Glutamatergic neuron (in vitro differentiated cells): Measurements from ENCODE around the gene EIF4G3. TPM values are rescaled to one million over a fixed set of nuclear protein-coding genes. Genes with fewer than 3 reads are reported as not detected.
"Not testable (repeated sequence)": the region's sequence is repeated elsewhere in the genome, so short reads cannot be mapped to it uniquely, and the experiment has no call there.

Experiments
- DNase-seq: peaks from one replicate; pipeline ENCODE4 v3.0.0; 2022
- H3K27ac Mint-ChIP-seq: one replicate; pipeline ENCODE4 v1.8.0; 2020; ENCODE audit warnings: mild to moderate bottlenecking, mixed read lengths, inconsistent platforms; ENCODE audit not compliant: unreplicated experiment
- H3K27me3 Mint-ChIP-seq: one replicate; pipeline ENCODE4 v1.8.0; 2020; ENCODE audit warnings: mild to moderate bottlenecking, moderate library complexity, mixed read lengths, inconsistent platforms; ENCODE audit not compliant: unreplicated experiment
- H3K36me3 Mint-ChIP-seq: one replicate; pipeline ENCODE4 v1.8.0; 2020; ENCODE audit warnings: mild to moderate bottlenecking, mixed read lengths, inconsistent platforms; ENCODE audit not compliant: unreplicated experiment
- H3K4me1 Mint-ChIP-seq: one replicate; pipeline ENCODE4 v1.8.0; 2020; ENCODE audit warnings: mild to moderate bottlenecking, low read depth, mixed read lengths, inconsistent platforms; ENCODE audit not compliant: unreplicated experiment
- H3K4me3 Mint-ChIP-seq: one replicate; pipeline ENCODE4 v1.8.0; 2020; ENCODE audit warnings: mild to moderate bottlenecking, mixed read lengths, inconsistent platforms; ENCODE audit not compliant: unreplicated experiment
- H3K9me3 Mint-ChIP-seq: one replicate; pipeline ENCODE4 v1.8.0; 2020; ENCODE audit warnings: mild to moderate bottlenecking, moderate library complexity, mixed read lengths, inconsistent platforms; ENCODE audit not compliant: unreplicated experiment
- CTCF ChIP-seq: fragments of 200-600 bp; sonication (generic); IDR thresholded peaks from one replicate; pipeline ENCODE4 v1.5.0; 2021; ENCODE audit not compliant: partially characterized antibody, unreplicated experiment
- total RNA-seq: library from RNA; stranded (reverse); fragmentation: NEBNext Ultra II Directional; extraction: Animal tissue kit (Norgen Biotek cat#: 25700); gene quantifications from one replicate; pipeline ENCODE4 v1.2.1, GENCODE V29; 2021; ENCODE audit not compliant: unreplicated experiment

EIF4G3 gene
- total RNA-seq, 1 donor from 2014 or later: 100 TPM

DNA sequence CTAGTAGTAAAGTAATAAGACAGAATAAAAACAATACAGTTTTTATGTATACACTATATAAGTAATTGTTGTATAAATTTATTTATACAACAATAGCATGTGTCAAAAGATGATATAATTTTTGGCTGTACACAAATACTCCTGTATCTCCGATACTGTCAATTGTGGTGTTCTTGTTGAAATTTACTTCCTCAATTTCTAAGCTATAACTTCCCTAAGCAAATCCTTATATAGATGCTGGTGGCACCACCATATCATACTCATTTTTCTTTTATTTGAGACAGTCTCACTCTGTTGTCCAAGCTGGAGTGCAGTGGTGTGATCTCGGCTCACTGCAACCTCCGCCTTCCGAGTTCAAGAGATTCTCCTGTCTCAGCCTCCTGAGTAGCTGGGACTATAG is 248.6 kb downstream of the EIF4G3 start:
- DNase-seq: no peak
- TF ChIP-seq CTCF: no peak
- H3K4me1 Mint-ChIP-seq: no peaks in the 10 kb centered on the region
- no peak overlapping the region for H3K4me3 Mint-ChIP-seq
- H3K36me3 Mint-ChIP-seq: no peaks in the 10 kb centered on the region
- H3K9me3 Mint-ChIP-seq: no peaks in the 10 kb centered on the region
- no peaks in the 10 kb centered on the region for H3K27me3 Mint-ChIP-seq
- H3K27ac Mint-ChIP-seq: no peak overlapping the region

DNA sequence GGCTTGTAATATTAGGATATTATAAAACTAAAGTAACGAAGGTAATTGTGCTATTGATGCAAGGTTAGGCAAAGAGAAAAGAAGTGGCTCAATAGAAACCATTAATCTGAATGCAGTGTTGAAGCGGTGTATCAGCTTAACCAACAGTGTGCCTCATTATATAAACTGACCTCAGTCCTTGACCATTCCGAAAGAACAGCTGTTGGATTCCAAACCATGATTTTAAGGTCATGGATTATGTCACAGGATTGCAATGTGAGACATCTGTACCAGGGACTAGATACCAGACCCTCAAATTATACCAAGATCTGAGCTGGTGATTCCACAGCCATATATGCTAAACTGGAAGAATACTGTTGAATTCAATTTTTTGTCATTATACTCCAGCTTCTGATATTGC is 255.4 kb downstream of the EIF4G3 start:
- Mint-ChIP-seq H3K27ac (no peak overlapping the region), H3K4me1 (no peaks in the 10 kb centered on the region), H3K4me3 (no peak overlapping the region), H3K36me3 (no peaks in the 10 kb centered on the region), H3K9me3 (no peaks in the 10 kb centered on the region), H3K27me3 (peaks cover 3% of the 10 kb centered on the region)
- no peak for DNase-seq
- TF ChIP-seq CTCF: no peak

- peaks cover 2% of the 10 kb centered on the region for H3K9me3 Mint-ChIP-seq
- no peak for TF ChIP-seq CTCF
- H3K27me3 Mint-ChIP-seq: no peaks in the 10 kb centered on the region
- DNase-seq: no peak
- no peak overlapping the region for H3K4me3 Mint-ChIP-seq
- H3K36me3 Mint-ChIP-seq: no peaks in the 10 kb centered on the region
- no peak overlapping the region for H3K27ac Mint-ChIP-seq
- H3K4me1 Mint-ChIP-seq: no peaks in the 10 kb centered on the region
Observed at GRCh38 chr1:20913242-20913641, 263.5 kb downstream of the EIF4G3 start.

DNA sequence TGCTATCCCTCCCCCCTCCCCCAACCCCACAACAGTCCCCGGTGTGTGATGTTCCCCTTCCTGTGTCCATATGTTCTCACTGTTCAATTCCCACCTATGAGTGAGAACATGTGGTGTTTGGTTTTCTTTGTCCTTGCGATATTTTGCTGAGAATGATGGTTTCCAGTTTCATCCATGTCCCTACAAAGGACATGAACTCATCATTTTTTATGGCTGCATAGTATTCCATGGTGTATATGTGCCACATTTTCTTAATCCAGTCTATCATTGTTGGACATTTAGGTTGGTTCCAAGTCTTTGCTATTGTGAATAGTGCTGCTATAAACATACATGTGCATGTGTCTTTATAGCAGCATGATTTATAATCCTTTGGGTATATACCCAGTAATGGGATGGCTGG is 269.2 kb downstream of the EIF4G3 start:
- not testable (repeated sequence) for DNase-seq, H3K4me3 Mint-ChIP-seq, H3K27ac Mint-ChIP-seq, H3K9me3 Mint-ChIP-seq, H3K4me1 Mint-ChIP-seq, H3K36me3 Mint-ChIP-seq, H3K27me3 Mint-ChIP-seq

- H3K4me3 Mint-ChIP-seq: no peak overlapping the region
- H3K27me3 Mint-ChIP-seq: peaks cover 3% of the 10 kb centered on the region
- TF ChIP-seq CTCF: no peak
- no peak overlapping the region for H3K27ac Mint-ChIP-seq
- H3K4me1 Mint-ChIP-seq: no peaks in the 10 kb centered on the region
- no peaks in the 10 kb centered on the region for H3K9me3 Mint-ChIP-seq
- no peaks in the 10 kb centered on the region for H3K36me3 Mint-ChIP-seq
- no peak for DNase-seq
Observed at GRCh38 chr1:20903437-20903836, 273.3 kb downstream of the EIF4G3 start.

- H3K27ac Mint-ChIP-seq: no peak overlapping the region
- no peak for TF ChIP-seq CTCF
- no peaks in the 10 kb centered on the region for H3K9me3 Mint-ChIP-seq
- DNase-seq: no peak
- no peaks in the 10 kb centered on the region for H3K27me3 Mint-ChIP-seq
- no peaks in the 10 kb centered on the region for H3K4me1 Mint-ChIP-seq
- H3K36me3 Mint-ChIP-seq: no peaks in the 10 kb centered on the region
- no peak overlapping the region for H3K4me3 Mint-ChIP-seq
Observed at GRCh38 chr1:20900056-20900455, 276.6 kb downstream of the EIF4G3 start.
